ENCODE data around the gene SSU72. TPM values are rescaled to one million over a fixed set of nuclear protein-coding genes. Genes with fewer than 3 reads are reported as not detected.
A peak's percentile ranks its signal among the peaks of the same experiment; 100 is the strongest.

The SSU72 gene
- total RNA-seq, 3 donors from 2014 or later, result 117 to 123 (median 120) TPM

GRCh38 chr1:1578371-1578940 lies 3.8 kb upstream of the SSU72 start:
- no peak for ATAC-seq
- DNase-seq, result no peak
- Histone ChIP-seq H3K9me3 (no peaks in the 10 kb centered on the region), H3K4me1 (ENCODE audit: low read depth) (peaks cover 11% of the 10 kb centered on the region), H3K4me3 (no peak overlapping the region), H3K36me3 (ENCODE audit: low read depth) (no peaks in the 10 kb centered on the region)
- TF ChIP-seq CTCF (IDR thresholded peaks at IDR 0.05), result no peak
- intact Hi-C loops (cut with DNase I, micrococcal nuclease), result no loop called here

- TF ChIP-seq CTCF (IDR thresholded peaks at IDR 0.05), result no peak
- Histone ChIP-seq H3K36me3 (ENCODE audit: low read depth) (no peaks in the 10 kb centered on the region), H3K9me3 (no peaks in the 10 kb centered on the region), H3K4me1 (ENCODE audit: low read depth) (peaks cover 18% of the 10 kb centered on the region), H3K4me3 (no peak overlapping the region)
- ATAC-seq (peak; percentile 31), DNase-seq (peak in 2 of 3 donors; percentile 50 to 65)
- intact Hi-C loops (cut with DNase I, micrococcal nuclease), result no loop called here
These were observed 2.8 kb upstream of the SSU72 start for GRCh38 chr1:1577367-1578011.

- intact Hi-C loops (cut with DNase I, micrococcal nuclease), result no loop called here
- Histone ChIP-seq H3K36me3 (ENCODE audit: low read depth) (no peaks in the 10 kb centered on the region), H3K4me1 (ENCODE audit: low read depth) (peaks cover 18% of the 10 kb centered on the region), H3K9me3 (no peaks in the 10 kb centered on the region), H3K4me3 (peak overlapping the region; percentile 95)
- ATAC-seq (peak; percentile 75), DNase-seq (peak; percentile 70 to 83 (median 80))
- no peak for TF ChIP-seq CTCF (IDR thresholded peaks at IDR 0.05)
These were observed 581 bp downstream of the SSU72 start for GRCh38 chr1:1573843-1574720.

- TF ChIP-seq CTCF (IDR thresholded peaks at IDR 0.05), result no peak
- no peak for ATAC-seq
- intact Hi-C loops (cut with DNase I, micrococcal nuclease), result no loop called here
These were observed 5.3 kb downstream of the SSU72 start for GRCh38 chr1:1569341-1569740.

GRCh38 chr1:1567891-1568291 lies 6.8 kb downstream of the SSU72 start:
- no peak overlapping the region for H3K4me3 ChIP-seq
- H3K36me3 ChIP-seq (ENCODE audit: low read depth), result peaks cover under 1% of the 10 kb centered on the region
- peaks cover under 1% of the 10 kb centered on the region for H3K4me1 ChIP-seq (ENCODE audit: low read depth)
- no peaks in the 10 kb centered on the region for H3K9me3 ChIP-seq
- no peak for DNase-seq
- no peak for TF ChIP-seq CTCF (IDR thresholded peaks at IDR 0.05)
- ATAC-seq, result no peak
- intact Hi-C loops (cut with DNase I, micrococcal nuclease), result no loop called here

More at GRCh38 chr1:1569341-1569740, 5.3 kb downstream of the SSU72 start:
- Histone ChIP-seq H3K36me3 (ENCODE audit: low read depth) (no peaks in the 10 kb centered on the region), H3K9me3 (no peaks in the 10 kb centered on the region), H3K4me1 (ENCODE audit: low read depth) (peaks cover 8% of the 10 kb centered on the region), H3K4me3 (no peak overlapping the region)
- DNase-seq, result no peak
